ENCODE results near the gene SLC25A39. TPM values are rescaled to one million over a fixed set of nuclear protein-coding genes. Genes with fewer than 3 reads are reported as not detected.

SLC25A39 gene
- 135 and 149 TPM in 2 replicates for total RNA-seq

GRCh38 chr17:44324571-44325275 lies at the start of gene SLC25A39:
Gene SLC25A39 (minus strand): TSS chr17:44324823. CDS start chr17:44323562, 1,261 bp downstream.

GRCh38 chr17:44363613-44364159 lies 39.1 kb upstream of the SLC25A39 start, which contains the start of gene FAM171A2:
Gene FAM171A2 (minus strand): TSS chr17:44363853. CDS start chr17:44363714, 139 bp downstream.

GRCh38 chr17:44344939-44345453 lies 20.4 kb upstream of the SLC25A39 start, which contains the start of gene GRN:
Gene GRN (plus strand): TSS chr17:44345302. CDS start chr17:44349165, 3,863 bp downstream.

GRCh38 chr17:44308320-44308818 lies 16.3 kb downstream of the SLC25A39 start, which contains the start of gene RUNDC3A:
Gene RUNDC3A (plus strand): TSS chr17:44308601. CDS start chr17:44308833, 232 bp downstream.

Other genes with a start within 250 kb of the SLC25A39 start
- gene HDAC5, start 201.2 kb downstream of the SLC25A39 start, total RNA-seq, result 21.3 and 61.7 TPM in 2 replicates
- gene HROB, start 182.9 kb downstream of the SLC25A39 start, total RNA-seq, result 1.9 and 12.2 TPM in 2 replicates
- gene ASB16, start 154.1 kb downstream of the SLC25A39 start, total RNA-seq, result 0.51 TPM in 1 of 2 replicates, not detected in the other
- gene TMUB2, start 137.9 kb downstream of the SLC25A39 start, total RNA-seq, result 25.1 and 35.2 TPM in 2 replicates
- gene ATXN7L3, start 124.9 kb downstream of the SLC25A39 start, total RNA-seq, result 41.6 and 49.2 TPM in 2 replicates
- 38.6 and 45.1 TPM in 2 replicates for gene UBTF, start 105.1 kb downstream of the SLC25A39 start, total RNA-seq
- gene SLC4A1, start 56.7 kb downstream of the SLC25A39 start, total RNA-seq, result not detected in 2 replicates
- gene RUNDC3A, start 16.2 kb downstream of the SLC25A39 start, total RNA-seq, result 2.3 TPM in 1 of 2 replicates, not detected in the other
- gene GRN, start 20.5 kb upstream of the SLC25A39 start, total RNA-seq, result 305 and 1,188 TPM in 2 replicates
- 11.4 and 17.0 TPM in 2 replicates for gene FAM171A2, start 39.0 kb upstream of the SLC25A39 start, total RNA-seq
- gene ITGA2B, start 64.8 kb upstream of the SLC25A39 start, total RNA-seq, result 0.13 and 0.16 TPM in 2 replicates
- 13.0 and 18.6 TPM in 2 replicates for gene GPATCH8, start 178.6 kb upstream of the SLC25A39 start, total RNA-seq
- gene FZD2, start 232.7 kb upstream of the SLC25A39 start, total RNA-seq, result 24.8 and 50.3 TPM in 2 replicates

All from mesangial cell (primary cell).